HL-60 (cell line): ENCODE measurements around the gene RASGEF1B.

ENCODE experiments used
- DNase-seq, 2 experiments: peaks; one replicate each; pipeline ENCODE4 v3.0.0-alpha.2; 2010 to 2020; ENCODE audit warnings: low read depth in 1 of 2, low spot score in 1 of 2
- H3K27ac ChIP-seq: fragments of 250-450 bp; sonication (Bioruptor Pico); replicated peaks from 2 replicates; pipeline ENCODE4 v1.5.1; 2020; ENCODE audit warnings: mild to moderate bottlenecking, moderate library complexity
- H3K27me3 ChIP-seq: fragments of 250-450 bp; sonication (Bioruptor Pico); 2 replicates; pipeline ENCODE4 v1.5.1; 2021; ENCODE audit warnings: mild to moderate bottlenecking, moderate library complexity; ENCODE audit not compliant: insufficient read depth, poor library complexity, severe bottlenecking
- H3K4me3 ChIP-seq: replicated peaks from 2 replicates; pipeline ENCODE4 v1.5.1; 2011; ENCODE audit warnings: mild to moderate bottlenecking, control low read depth, low read length; ENCODE audit not compliant: insufficient read depth
- CTCF ChIP-seq: IDR thresholded peaks from one replicate; pipeline ENCODE4 v1.5.1; 2011; ENCODE audit warnings: low read length, control low read depth, inconsistent platforms; ENCODE audit not compliant: insufficient read depth
- GABPA ChIP-seq: IDR thresholded peaks from 2 replicates; pipeline ENCODE4 v1.6.1; 2012; ENCODE audit warnings: low read depth
- POLR2AphosphoS5 ChIP-seq: IDR thresholded peaks from 2 replicates; pipeline ENCODE4 v1.6.1; 2012; ENCODE audit warnings: low read depth
- SPI1 ChIP-seq: IDR thresholded peaks from 2 replicates; pipeline ENCODE4 v1.6.1; 2012; ENCODE audit warnings: low read depth, mild to moderate bottlenecking, borderline replicate concordance
- TF ChIP-seq, protein P1 (sequence below): IDR thresholded peaks from 2 replicates; pipeline ENCODE4 v1.6.1; 2012; ENCODE audit warnings: low read depth; ENCODE audit not compliant: insufficient replicate concordance

RASGEF1B gene

DNA sequence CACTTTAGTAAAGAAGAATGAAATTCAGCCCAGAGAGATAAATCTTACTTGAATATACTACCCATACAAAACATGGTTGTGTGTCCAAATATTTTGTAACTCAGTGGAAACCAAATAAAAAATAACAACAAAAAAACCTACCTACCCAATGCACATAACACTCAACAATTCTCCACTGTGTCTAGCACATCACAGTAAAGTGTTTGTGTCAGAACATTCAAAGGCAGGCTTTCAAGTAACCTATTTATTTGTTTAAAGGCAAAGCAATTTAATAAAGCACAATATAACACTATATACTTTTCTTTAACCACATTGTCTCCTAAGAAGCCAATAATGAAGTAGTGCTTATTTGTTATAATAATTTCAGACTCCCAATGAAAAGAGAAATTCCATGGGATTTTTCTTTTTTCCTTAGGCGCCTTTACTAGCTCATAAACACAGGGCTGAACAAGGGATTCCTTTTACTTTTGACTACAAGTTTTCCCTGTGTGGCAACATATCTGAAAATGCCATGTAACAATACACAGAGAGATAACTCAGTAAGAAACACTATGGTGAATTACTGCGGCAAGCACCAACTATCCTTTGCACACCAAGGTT, 13.7 kb downstream of the RASGEF1B start:
- Histone ChIP-seq H3K27me3 (peaks cover 2% of the 10 kb centered on the region), H3K27ac (no peak overlapping the region), H3K4me3 (no peak overlapping the region)
- no peak for DNase-seq
- TF ChIP-seq CTCF = no peak
- no peak for TF ChIP-seq POLR2AphosphoS5
- TF ChIP-seq, protein P1, sequence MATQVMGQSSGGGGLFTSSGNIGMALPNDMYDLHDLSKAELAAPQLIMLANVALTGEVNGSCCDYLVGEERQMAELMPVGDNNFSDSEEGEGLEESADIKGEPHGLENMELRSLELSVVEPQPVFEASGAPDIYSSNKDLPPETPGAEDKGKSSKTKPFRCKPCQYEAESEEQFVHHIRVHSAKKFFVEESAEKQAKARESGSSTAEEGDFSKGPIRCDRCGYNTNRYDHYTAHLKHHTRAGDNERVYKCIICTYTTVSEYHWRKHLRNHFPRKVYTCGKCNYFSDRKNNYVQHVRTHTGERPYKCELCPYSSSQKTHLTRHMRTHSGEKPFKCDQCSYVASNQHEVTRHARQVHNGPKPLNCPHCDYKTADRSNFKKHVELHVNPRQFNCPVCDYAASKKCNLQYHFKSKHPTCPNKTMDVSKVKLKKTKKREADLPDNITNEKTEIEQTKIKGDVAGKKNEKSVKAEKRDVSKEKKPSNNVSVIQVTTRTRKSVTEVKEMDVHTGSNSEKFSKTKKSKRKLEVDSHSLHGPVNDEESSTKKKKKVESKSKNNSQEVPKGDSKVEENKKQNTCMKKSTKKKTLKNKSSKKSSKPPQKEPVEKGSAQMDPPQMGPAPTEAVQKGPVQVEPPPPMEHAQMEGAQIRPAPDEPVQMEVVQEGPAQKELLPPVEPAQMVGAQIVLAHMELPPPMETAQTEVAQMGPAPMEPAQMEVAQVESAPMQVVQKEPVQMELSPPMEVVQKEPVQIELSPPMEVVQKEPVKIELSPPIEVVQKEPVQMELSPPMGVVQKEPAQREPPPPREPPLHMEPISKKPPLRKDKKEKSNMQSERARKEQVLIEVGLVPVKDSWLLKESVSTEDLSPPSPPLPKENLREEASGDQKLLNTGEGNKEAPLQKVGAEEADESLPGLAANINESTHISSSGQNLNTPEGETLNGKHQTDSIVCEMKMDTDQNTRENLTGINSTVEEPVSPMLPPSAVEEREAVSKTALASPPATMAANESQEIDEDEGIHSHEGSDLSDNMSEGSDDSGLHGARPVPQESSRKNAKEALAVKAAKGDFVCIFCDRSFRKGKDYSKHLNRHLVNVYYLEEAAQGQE = no peak
- TF ChIP-seq GABPA = no peak
- TF ChIP-seq SPI1 = no peak

DNA sequence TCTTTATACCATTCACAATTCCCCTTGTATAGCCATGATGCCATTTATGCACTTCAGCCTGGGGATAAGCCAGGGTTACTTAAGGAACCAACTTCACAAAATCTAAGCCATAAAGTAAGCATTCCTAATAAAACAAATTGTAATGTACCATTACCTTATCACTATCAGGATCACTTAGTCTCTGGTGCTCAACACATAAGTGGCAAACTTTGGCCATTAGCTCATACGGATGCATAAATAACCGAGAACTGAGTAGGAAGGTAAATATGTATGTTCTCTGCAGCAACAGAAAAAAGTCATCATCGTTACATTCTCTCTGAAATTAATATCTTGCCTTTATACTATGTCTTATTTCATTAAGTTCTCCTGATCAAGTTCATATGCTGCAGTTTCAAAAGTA, 14.4 kb downstream of the RASGEF1B start:
- TF ChIP-seq CTCF (no peak), SPI1 (no peak)
- Histone ChIP-seq H3K27ac (no peak overlapping the region), H3K27me3 (peaks cover 2% of the 10 kb centered on the region), H3K4me3 (no peak overlapping the region)
- no peak for DNase-seq

GRCh38 chr4:81455897-81456296, 15.8 kb downstream of the RASGEF1B start:
- DNase-seq = no peak
- no peak overlapping the region for H3K27ac ChIP-seq
- H3K4me3 ChIP-seq = no peak overlapping the region
- TF ChIP-seq, protein P1 = no peak
- TF ChIP-seq CTCF (no peak), POLR2AphosphoS5 (no peak), GABPA (no peak), SPI1 (no peak)
- H3K27me3 ChIP-seq = peaks cover 2% of the 10 kb centered on the region

DNA sequence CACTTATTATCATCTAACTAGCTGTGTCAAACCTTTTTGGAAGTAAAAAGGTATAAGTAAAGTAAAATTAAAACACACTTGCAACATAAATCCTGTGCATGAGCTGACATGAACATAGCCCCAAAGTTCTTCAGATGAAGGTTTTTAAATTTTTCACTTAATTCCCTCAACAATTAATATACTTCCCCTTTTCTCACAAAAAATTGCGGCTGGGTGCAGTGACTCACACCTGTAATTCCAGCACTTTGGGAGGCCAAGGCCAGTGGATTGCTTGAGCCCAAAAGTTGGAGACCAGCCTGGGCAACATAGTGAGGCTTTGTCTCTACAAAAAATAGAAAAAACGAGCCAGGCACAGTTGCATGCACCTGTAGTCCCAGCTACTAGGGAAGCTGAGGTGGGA, 16.8 kb downstream of the RASGEF1B start:
- H3K27ac ChIP-seq = no peak overlapping the region
- DNase-seq = peak in 1 of 2 experiments; percentile 11
- no peak for TF ChIP-seq CTCF
- TF ChIP-seq GABPA = no peak
- H3K4me3 ChIP-seq = no peak overlapping the region
- H3K27me3 ChIP-seq = peaks cover 2% of the 10 kb centered on the region
